GM12864 (cell line): Measurements from ENCODE around the gene BMAL2.

Experiments used
- DNase-seq: peaks from one replicate; pipeline ENCODE4 v3.0.0-alpha.2; 2011; ENCODE audit warnings: low read depth
- H3K4me3 ChIP-seq: 2 replicates; pipeline ENCODE4 v1.5.1; 2011; ENCODE audit warnings: mild to moderate bottlenecking, low read depth, low read length, control low read depth
- TF ChIP-seq, protein P1 (sequence below): IDR thresholded peaks from 2 replicates; pipeline ENCODE4 v1.5.1; 2011; ENCODE audit warnings: low read depth, mild to moderate bottlenecking, moderate library complexity, low read length, control low read depth, inconsistent platforms; ENCODE audit errors: missing control alignments

BMAL2 gene, protein sequence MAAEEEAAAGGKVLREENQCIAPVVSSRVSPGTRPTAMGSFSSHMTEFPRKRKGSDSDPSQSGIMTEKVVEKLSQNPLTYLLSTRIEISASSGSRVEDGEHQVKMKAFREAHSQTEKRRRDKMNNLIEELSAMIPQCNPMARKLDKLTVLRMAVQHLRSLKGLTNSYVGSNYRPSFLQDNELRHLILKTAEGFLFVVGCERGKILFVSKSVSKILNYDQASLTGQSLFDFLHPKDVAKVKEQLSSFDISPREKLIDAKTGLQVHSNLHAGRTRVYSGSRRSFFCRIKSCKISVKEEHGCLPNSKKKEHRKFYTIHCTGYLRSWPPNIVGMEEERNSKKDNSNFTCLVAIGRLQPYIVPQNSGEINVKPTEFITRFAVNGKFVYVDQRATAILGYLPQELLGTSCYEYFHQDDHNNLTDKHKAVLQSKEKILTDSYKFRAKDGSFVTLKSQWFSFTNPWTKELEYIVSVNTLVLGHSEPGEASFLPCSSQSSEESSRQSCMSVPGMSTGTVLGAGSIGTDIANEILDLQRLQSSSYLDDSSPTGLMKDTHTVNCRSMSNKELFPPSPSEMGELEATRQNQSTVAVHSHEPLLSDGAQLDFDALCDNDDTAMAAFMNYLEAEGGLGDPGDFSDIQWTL

DNA sequence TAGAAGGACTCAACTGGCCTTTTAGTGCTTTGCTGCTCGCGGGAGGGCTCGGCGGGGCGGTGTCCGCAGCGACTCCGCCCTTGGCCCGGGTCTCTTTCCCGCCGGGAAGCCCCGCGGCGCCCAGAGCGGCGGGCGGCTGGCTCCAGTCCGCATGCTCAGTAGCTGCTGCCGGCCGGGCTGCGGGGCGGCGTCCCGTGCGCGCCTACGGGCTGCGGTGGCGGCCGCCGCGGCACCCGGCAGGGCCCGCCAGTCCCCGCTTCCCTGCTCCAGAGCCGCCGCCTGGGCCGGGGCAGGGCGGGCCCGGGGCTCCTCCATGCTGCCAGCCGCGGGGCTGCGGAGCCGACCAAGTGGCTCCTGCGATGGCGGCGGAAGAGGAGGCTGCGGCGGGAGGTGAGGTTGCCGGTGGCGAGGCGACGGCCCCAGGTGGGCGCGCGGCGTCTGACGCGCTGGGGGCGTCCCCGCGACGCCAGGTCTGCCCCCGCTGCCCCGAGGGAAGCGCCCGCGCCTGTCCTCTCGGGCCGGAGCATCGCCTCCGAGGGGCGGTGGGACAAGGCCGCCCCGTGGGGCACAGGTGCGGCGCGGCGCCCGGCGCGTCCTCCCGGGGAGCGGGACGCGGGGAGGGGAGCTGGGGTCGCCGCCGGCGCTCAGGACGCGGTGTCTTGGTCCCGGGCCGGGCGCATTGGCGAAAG lies at the start of gene BMAL2:
TSS of gene BMAL2 (plus strand) at position 123 of the 689 bp plus-strand sequence. CDS start at position 360, 237 bp downstream.
- TF ChIP-seq, protein P1, sequence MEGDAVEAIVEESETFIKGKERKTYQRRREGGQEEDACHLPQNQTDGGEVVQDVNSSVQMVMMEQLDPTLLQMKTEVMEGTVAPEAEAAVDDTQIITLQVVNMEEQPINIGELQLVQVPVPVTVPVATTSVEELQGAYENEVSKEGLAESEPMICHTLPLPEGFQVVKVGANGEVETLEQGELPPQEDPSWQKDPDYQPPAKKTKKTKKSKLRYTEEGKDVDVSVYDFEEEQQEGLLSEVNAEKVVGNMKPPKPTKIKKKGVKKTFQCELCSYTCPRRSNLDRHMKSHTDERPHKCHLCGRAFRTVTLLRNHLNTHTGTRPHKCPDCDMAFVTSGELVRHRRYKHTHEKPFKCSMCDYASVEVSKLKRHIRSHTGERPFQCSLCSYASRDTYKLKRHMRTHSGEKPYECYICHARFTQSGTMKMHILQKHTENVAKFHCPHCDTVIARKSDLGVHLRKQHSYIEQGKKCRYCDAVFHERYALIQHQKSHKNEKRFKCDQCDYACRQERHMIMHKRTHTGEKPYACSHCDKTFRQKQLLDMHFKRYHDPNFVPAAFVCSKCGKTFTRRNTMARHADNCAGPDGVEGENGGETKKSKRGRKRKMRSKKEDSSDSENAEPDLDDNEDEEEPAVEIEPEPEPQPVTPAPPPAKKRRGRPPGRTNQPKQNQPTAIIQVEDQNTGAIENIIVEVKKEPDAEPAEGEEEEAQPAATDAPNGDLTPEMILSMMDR, result no peak
- no peak for DNase-seq
- H3K4me3 ChIP-seq, result peak within 1 kb of the TSS; percentile 76

DNA sequence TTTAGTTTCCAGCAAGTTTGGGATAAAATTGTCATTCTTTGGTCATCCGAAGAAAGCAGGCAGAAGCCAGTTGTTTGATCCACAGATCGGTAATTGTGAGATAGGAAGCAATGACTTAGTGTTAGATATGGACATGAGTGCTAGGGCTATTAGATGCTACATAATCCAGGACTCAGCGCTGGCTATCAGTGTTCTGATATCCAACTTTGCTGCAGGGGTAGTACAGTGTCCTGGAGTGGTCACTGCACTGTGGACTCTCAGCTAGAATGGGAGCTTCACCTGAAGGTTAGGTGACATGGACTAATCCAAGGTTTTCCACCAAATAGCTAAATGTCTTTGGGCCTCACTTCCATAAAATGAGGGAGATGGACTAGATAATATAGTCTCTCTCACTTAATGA lies 48.6 kb upstream of the BMAL2 start:
- H3K4me3 ChIP-seq, result no peak overlapping the region
- no peak for DNase-seq
- TF ChIP-seq, protein P1, result no peak

DNA sequence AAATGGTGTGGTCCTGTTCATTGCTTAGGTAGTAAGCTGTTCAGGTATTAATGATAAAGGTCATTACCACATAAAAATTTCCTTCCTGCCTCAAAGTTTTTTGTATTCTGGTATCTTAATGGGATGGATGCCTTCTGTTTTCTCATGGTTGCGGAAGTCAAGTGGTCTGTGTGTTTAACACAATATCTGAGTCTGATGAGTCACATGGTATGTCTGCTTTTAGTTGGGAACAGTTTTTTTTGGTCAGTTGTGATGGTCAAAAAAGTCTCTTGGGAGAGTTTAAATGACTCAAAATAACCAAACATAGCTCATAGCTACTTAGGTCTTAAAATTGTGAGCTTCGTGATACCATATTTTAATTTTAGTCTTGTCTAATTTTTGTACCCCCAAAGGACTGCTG lies 47.9 kb upstream of the BMAL2 start:
- DNase-seq, result peak; percentile 49
- TF ChIP-seq, protein P1, result no peak
- H3K4me3 ChIP-seq, result no peak overlapping the region; the same call in 1 of the 2 replicates

DNA sequence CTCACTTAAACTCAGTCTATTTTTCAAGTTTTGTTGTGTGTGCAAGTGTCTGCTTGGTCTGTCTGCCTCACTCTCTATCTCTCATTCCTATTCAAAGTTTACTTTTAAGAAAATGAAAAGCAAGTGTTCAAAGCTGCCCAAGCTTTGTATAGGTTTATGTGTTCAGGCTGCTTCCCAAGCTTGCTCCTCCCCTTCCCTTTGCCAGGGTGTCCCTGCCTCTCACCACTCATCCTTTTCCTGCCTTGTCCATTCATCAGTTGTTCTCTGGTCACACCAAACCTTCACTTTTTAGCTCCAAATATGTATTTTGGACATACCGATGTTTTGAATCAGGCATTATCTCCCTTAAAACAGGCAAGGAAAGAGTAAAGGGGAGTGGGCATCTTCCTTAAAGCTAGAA lies 47.2 kb upstream of the BMAL2 start:
- no peak for DNase-seq
- peak overlapping the region; percentile 25; the same call in 1 of the 2 replicates for H3K4me3 ChIP-seq
- TF ChIP-seq, protein P1, result no peak

DNA sequence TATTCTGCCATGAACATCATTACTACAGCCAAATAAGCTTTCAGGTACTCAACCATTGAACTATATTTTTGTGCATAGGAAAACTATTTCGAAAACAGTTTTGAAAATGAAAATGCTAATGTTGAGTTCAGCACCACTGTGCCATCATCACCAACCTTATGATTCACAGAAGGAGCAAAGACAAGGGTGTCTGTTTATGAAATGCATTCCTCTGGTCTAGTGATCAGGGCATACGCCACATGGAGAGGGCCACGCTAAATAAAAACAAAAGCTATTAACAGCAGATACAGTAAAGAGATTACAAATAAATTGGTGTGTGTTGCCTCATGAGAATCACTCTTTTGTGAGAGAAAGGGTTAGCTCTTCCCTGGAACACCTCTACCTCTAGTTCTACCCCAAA lies 43.2 kb upstream of the BMAL2 start:
- DNase-seq, result no peak
- TF ChIP-seq, protein P1, result no peak
- H3K4me3 ChIP-seq, result peak overlapping the region; percentile 19

DNA sequence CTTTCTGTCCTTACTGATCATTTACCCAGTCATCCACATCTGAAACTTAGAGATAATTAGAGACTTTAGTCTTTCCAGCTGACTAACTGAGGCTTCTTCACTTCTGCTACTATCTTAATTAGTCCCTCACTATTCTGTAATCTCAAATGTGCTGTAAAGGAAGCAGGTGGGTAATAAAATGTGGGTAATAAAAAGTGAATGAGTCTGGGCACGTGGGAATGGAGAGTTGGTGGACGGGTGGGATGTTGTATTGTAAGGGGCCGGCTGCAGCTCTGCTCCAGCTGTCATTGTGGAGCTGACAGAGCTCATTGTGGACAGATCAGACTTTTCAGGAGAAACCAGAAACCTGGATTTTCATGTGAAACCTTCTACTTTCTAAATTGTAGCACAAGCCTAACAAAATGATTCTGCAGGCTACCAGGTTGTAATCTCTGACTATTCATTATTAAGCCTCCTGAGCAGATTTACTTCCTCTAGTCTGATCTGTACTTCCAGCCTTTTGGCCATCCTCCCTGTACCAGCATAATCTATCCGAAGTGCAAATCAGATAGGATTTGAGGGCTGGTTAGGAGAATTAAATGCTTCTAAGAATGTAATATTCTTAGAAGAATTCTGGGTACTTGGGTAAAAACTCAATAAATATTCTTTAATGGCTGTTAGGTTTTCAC lies 42.0 kb upstream of the BMAL2 start:
- DNase-seq, result no peak
- TF ChIP-seq, protein P1, result no peak
- H3K4me3 ChIP-seq, result no peak overlapping the region
